Stimulated activated CD4-positive, alpha-beta T cell treated with anti-CD3 and anti-CD28 coated beads, Interleukin-15, amount 100 ng/mL, for 48 hours (primary cell): Measurements from ENCODE around the gene SYNGR4.
"Not testable (repeated sequence)": the region's sequence is repeated elsewhere in the genome, so short reads cannot be mapped to it uniquely, and the experiment has no call there.

ENCODE experiments used
- DNase-seq, 2 donors: peaks; one replicate each; pipeline ENCODE4 v3.0.0-alpha.2; 2020; ENCODE audit warnings: low read depth in 2 of 2

Gene SYNGR4

DNA sequence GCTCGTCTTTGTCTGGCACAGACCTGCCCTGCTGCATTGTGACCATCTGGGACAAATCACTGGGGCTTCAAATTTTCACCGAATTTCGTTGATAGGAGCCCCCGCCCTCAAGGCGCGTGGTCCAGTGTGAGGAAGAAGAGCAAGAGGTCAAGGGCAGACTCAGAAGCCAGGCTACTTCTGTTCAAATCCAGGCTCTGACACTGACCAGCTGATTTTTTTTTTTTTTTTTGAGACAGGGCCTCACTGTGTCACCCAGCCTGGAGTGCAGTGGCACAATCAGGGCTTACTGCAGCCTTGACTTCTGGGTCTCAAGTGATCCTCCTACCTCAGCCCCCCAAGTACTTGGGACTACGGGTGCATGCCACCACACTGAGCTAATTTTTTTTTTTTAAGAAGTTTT lies 7.2 kb downstream of the SYNGR4 start:
- DNase-seq: no peak

DNA sequence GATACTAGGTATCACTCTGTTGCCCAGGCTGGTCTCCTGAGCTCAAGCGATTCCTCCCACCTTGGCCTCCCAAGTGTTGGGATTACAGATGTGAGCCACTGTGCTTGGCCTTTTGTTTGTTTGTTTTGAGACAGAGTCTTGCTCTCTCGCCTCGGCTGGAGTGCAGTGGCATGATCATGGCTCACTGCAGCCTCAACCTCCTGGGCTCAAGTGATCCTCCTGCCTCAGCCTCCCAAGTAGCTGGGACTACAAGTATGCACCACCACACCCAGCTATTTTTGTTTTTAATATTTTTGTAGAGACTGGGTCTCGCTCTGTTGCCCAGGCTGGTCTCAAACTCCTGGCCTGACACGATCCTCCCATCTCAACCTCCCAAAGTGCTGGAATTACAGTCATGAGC lies 7.6 kb downstream of the SYNGR4 start:
- DNase-seq: not testable (repeated sequence)

DNA sequence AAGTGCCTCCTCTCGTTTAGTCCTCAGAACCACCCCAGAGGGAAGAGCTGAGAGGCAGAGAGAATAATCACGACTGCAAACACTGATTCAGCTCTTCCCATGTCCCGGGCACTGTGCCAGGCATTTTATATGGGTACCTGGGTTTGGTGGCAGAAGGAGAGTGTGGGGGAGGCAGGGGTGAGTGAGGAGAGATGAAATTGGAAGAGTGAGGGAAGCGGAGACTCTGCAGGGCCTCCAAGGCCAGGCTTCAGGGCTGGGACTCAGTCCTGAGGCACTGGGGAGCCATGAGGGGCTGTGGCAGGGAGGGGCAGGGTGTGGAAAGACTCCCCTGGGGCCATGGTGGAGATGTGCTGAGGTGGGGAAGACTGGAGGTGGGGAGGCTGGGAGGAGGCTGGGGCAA lies 8.7 kb downstream of the SYNGR4 start:
- DNase-seq: no peak

DNA sequence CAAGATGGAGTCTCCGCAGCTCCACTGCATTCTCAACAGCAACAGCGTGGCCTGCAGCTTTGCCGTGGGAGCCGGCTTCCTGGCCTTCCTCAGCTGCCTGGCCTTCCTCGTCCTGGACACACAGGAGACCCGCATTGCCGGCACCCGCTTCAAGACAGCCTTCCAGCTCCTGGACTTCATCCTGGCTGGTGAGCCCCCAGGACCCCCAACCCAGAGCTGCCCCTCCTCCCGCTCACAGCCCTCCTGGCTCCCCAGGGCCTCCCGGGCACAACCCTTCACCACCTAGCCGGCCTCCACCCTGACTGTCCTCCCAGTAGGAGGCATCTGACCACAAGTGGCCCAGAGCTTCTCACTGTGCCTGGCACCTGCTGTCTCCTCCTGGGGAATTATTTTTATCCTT lies 9.4 kb downstream of the SYNGR4 start:
- no peak for DNase-seq

DNA sequence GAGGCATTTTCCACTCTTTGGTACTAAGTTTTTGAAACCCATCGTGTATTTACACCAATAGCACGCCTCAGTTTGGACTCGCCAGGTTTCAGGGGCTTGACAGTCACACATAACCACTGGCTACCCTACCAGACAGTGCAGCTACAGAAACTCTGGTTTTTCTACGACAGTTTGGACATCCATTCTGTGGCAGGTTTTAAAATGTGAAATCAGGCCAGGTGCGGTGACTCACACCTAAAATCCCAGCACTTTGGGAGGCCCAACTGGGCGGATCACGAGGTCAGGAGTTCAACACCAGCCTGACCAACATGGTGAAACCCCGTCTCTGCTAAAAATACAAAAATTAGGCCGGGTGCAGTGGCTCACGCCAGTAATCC lies 14.0 kb downstream of the SYNGR4 start:
- DNase-seq: no peak

DNA sequence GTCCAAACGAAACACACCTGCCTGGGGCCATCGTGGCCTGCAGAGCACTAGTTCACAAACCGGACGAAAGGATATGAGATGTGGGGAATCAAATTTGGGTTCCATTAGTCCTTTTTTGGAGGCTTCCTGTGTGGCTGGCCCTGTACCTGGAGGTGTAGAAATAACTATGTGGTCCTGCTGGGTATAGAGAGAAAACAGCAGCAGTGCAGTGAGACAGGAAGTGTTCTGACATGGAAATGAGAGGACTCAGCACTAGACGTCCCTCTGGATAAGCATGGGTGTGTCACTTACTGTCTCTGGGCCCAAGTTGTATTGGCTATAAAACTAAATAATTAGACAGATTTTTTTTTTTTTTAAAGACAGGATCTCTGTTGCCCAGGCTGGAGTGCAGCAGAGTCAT lies 14.9 kb downstream of the SYNGR4 start:
- DNase-seq: no peak

DNA sequence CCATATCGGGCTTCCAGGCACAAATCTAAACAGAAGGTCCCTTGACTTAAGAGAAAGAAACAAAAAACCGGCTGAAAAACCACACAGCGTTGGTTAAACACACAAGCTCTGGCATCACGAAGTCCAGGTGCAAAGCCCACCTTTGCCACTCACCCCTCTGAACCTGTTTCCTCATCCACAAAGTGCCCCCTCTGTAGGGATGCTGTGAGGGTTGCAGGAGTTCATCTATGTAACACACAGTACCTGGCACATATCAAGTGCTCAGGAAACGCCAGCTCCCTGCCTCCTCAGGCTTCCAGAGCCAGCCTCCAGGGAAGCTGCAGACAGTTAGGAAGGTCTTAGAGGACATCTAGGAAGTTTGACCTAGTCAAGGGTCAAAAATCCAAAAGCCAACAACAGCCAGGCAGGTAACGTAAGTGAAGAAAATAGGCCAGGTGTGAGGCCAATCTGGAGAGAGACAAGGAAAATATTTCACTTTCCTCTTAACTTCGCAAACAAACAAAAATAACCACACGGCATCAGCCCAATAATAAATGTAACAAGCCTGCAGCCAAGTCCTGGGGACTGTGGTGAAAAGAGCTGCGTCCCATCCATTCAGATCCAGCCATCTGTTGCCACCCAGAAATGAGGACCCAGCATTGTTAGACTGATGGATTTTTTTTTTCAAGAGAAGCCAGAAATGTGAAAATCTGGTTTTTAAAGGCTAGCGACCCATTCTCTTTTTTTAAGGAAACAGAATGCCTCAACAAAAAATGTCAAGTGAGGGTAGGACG lies 17.2 kb downstream of the SYNGR4 start:
- no peak for DNase-seq

DNA sequence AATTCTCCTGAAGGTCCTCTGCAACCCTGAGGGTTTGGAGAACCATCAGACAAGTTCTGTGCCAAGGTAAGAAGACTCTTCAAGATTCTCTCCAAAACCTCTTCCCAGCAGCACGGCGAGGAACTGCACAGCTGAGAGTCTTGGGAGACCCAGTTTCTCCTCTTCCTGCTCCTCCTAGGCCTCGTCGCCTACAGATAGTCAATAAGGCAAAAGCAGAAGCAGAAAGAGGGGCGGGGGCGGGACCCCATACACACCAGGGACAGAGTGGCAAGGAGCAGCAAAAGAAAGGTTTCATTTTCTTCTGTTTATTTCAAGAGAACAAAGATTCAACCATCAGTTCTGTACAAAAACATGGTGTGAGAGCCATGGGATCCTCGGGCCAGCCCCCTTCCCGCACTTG lies 18.1 kb downstream of the SYNGR4 start:
- DNase-seq: no peak

DNA sequence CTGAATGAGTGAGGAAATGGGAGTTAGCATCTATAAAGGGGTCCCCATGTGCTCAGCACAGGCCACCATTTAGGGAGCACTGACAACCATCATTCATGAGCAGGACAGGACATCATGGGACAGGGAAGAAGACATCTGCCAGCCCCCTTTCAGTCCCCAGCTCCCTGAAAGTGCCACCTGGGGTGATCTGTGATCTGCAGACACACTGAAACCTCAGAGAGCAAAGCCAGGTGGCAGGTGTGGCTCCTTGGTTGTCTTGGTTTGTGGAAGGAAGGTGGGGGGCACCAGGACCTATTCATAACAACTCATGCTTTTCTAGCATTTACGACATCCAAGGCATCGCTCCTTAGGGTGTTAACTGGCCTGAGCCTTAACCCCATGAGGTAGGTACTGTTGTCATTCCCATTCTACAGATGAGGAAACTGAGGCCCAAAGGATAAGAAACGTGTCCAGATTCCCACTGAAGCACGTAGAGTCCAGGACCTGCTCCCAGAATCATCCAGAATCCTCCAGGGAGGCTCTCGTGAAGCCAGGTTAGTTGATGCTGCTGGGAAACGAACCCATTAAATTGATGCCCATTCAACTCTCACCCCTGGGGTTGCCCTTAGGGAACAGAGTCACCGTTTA lies 21.4 kb downstream of the SYNGR4 start:
- DNase-seq: no peak

DNA sequence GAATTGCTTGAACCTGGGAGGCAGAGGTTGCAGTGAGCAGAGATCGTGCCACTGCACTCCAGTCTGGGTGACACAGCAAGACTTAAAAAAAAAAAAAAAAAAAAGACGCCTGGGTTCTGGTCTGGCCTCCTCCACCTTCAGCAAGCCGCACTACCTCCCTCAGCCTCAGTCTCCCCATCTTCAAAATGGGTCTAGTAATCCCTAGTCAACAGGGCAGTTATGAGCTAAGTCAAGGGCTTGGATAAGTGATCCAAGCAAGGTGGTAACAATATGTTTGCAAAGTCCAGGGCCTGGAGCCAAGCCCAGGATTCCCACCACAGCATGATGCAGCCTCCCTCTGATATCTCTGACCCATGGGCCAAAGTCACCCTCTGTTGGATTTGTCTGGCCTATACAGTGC lies 22.8 kb downstream of the SYNGR4 start:
- DNase-seq: no peak

DNA sequence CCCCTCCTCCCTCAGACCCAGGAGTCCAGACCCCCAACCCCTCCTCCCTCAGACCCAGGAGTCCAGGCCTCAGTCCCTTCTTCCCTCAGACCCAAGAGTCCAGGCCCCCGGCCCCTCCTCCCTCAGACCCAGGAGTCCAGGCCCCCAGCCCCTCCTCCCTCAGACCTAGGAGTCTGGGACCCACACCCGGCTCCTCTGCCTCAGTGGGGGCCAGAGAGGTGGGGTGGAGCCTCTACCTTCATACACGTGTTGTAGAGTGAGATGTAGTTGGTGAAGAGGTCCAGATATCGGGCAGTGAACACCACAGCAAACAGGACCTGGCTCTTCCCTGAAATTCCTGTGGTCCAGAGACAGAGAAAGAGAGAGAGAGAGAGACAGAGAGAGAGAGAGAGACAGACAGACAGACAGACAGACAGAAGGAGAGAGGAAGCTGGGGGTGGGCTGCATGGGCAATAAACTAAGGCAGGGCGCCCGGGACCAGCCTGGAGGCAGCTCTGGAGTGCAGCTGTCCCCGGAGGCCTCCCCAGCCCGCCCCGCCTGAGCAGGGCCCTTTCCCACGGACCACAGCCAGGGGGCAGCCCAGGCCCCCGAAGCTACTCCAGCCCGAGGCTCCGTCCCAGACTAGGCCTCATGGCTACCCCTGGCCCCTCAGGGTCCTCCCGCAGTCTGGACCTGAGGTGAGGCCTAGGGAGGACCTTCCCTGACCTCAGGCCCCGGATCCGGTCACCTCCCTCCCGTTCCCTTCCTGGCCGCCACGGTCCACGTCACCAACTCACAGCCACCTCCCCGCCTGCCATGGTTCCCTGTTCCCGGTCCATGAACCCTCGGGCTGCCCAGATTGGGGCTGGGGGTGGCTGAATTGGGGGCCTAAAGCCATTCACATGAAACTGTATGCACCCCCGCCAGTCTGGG lies 26.3 kb downstream of the SYNGR4 start:
- DNase-seq: peak in 1 of 2 donors; percentile 50

DNA sequence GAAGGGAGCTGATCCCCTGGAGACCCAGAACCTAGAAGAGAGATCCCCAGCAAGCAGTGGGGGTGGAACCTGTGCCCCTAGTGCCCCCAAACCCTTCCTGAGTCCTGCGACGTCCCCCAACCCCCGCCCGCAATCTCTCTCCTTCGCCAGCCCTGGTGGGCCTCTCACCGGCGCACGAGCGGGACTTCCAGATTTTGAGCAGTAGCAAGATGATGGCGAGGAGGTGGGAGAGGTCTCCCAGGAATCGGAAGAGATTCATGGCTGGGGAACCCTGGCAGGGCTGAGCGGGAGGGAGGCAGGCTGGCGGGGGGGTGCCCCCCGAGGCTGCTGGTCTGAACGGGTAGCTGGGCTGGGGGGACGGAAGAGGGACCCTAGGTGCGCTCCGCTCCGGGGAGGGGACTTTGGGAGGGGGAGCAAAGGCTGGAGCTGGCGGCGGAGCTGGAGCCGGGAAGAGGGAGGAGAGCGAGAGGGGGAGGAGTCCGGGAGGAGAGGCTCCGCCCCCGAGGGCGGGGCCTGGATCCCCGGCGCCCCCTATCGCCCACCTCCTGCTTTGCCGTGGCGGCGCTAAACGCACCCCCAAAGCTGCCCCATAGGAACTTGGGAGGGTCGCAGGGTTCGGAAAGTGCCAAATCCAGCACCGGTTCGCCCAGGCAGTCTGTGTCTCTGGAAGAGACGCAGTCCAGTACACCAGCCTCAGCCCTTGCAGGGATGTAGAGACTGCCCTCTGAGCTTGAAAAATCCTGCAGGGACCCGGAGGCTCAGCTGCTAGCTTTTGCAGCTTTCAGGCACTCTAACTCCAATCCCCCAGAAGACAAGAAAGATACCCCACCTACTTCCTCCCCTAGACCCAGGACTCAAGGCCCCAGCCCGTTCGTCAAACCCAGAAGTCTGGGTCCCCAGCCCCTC lies 27.2 kb downstream of the SYNGR4 start, which contains the start of gene KDELR1:
Gene KDELR1, minus strand, starts transcription at position 452 of the 906 bp plus-strand sequence. Its CDS starts 193 bp downstream, at position 259.
- peak in 1 of 2 donors; percentile 61 for DNase-seq

DNA sequence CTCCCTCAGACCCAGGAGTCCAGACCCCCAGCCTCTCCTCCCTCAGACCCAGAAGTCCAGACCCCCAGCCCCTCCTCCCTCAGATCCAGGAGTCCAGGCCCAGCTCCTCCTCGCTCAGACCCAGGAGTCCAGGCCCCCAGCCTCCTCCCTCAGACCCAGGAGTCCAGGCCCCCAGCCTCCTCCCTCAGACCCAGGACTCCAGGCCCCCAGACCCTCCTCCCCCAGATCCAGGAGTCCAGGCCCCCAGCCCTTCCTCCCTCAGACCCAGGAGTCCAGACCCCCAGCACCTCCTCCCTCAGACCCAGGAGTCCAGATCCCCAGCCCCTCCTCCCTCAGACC lies 27.8 kb downstream of the SYNGR4 start:
- DNase-seq: not testable (repeated sequence)

DNA sequence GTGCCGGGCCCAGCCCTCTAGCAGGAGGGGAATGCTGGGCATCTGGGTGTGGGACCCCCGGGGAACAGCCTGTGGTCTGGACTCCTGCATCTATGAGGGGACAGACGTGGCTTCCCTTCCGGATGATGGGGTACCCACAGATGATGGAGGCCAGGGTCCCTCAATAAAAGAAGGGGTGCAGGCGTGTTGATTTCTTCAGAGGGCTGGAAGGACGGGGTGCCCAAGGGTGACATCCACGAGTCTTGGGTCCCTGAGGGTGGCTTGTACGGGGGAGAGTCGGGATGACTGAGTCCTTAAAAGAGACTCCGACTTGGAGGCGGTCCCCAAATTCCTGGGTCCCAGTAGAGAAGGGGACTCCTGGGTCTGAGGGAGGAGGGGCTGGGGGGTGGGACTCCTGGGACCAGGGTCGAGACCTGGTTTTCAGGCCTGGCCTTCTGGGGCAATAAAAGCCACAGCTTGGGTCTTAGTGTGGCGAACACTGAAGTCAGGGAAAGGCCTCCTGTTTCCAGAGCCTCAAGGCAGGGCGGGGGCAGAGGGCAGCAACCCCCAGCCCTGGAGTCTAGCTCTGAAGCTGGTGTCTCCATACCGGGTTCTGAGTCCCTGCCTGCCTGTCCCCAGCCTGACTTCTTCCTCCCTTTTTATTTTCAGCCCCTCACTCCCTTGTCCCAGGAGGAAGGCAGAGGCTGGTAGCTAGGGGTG lies 28.8 kb downstream of the SYNGR4 start:
- no peak for DNase-seq

DNA sequence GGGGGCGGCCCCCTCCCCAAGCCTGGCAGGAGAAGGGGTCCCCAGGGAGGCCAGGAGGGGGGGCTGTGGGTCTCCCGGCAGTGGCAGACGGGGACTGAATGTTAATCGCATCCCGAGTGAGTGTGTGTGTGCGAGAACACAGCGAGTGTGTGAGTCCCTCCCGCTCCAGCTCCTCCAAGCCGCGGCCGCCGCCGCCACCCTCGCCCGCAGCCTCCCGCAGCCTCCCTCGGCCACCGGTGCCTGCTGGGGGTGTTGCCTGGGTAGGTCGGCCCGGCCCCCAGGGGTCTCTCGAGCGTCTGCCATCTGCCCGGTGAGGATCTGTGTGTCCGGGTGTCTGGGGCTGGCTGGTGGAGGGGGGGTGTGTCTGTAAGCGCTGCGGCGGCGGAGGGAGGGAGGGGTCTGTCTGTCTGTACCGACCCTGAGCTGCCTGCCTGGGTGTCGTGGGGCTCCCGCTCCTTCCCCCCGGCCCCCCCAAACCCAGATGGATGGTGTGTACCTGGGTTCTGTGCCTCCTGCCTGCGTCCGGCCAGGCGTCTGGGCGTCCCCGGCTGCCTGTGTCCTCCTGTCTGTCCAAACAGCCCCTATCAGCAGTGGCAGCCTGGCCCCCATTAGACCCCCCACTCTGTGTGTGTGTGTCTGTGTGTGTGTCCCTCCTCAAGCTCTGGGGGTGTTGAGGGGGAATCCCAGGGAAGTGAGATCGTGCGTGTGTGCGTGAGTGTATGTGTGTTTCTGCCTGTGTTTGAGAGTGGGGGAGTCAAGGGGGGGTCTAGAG lies 29.6 kb downstream of the SYNGR4 start, which contains the start of gene GRIN2D:
Gene GRIN2D, plus strand, starts transcription at position 110 of the 772 bp plus-strand sequence. CDS start 4,725 bp downstream, outside the sequence.
- DNase-seq: no peak

DNA sequence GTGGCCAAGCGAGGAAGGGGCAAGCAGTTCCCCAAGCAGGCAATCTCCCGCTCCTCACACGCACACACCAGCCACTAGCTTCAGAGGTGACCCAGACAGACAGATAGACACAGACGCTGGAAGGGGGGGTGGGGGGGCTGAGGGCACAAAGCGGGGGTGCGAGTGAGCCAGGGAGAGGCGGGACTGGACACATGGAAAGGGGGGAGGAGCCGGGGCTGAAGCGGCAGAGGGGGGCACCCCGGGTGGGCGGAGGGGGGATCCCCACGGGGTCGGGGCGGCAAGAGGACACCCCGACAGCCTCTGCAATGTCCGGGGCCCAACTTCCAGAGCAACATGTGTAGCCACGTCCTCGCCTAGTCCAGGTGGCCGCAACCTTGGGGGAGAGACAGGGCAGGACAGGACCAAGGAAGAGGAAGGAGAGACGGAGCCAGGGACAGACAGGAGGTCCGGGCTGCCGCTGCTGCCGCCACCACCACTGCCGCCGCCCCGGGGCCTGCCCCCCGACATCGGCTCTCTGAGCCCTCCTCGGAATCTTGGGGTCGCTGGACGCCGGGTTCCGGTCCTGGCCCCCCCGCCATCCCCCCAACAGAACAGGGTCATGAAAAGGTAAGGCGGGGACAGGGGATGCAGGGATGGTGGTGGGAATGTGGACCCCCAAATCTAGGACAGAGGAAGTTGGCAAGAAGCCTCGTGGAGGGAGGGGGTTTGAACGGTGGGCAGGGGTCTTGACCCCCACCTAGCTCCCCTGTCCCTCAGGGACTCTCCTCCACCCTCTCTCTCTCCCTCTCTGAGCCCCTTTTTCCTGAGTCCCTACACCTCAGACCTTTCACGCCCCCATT lies 30.4 kb downstream of the SYNGR4 start:
- DNase-seq: no peak

DNA sequence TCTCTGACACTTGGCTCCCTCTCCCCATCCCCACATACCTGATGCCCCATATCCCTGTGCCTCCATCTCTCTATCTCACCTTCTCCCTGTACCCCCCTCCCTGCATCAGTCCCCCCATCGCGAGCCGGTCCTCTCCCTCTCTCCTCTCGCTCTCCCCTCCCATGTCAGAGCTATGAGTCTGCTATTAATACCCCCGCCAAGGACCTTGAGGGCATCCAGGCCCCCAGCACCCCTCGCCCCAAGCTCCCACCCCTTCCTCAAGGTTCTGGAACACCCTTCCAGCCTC lies 30.9 kb downstream of the SYNGR4 start:
- DNase-seq: no peak

DNA sequence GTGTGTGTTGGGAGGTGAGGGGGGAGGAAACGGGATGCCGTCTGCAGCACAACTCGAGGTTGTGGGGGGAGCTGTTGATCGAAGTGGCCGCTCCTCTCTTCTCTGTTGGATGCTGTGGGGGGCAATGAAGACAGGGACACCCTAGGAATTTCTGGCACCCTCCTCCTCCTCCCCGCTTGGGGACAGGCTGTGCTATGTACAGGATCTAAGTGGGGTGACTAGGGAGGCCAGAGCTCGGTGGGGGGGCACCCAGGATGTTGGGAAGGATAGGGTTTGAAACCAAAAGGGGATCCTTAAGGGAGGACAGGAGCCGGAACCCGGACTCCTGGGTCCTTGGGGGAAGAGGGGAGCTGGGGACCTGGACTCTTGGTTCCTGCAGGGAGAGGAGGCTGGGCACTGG lies 31.3 kb downstream of the SYNGR4 start:
- DNase-seq: no peak
